ENCODE data around the gene OPRD1.

DNA sequence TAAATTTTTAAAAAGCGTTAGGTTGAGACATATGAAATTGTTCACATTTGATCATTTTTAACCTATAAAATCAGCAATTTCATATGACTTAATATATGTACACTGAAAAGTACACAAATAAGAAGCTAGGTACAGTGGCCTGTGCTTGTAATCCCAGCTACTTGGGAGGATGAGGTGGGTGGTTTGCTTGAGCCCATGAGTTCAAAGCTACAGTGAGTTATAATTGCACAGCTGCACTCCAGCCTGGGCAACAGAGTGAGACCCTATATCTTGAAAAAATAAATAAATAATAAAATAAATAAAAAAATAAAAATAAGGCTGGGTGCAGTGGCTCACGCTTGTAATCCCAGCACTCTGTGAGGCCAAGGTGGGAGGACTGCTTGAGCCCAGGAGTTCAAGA, 97.2 kb downstream of the OPRD1 start:
- TF ChIP-seq ZNF341 (tag by site-specific recombination; IDR thresholded peaks at IDR 0.05; ENCODE audit: low read depth) (no peak), ZBTB1 (tag by site-specific recombination; IDR thresholded peaks at IDR 0.05) (no peak), ZNF792 (tag by site-specific recombination; IDR thresholded peaks at IDR 0.05) (no peak), MYNN (tag by site-specific recombination; IDR thresholded peaks at IDR 0.05; ENCODE audit: borderline replicate concordance) (no peak), ZNF23 (tag by site-specific recombination; IDR thresholded peaks at IDR 0.05; ENCODE audit: borderline replicate concordance) (no peak), ZNF610 (tag by site-specific recombination; IDR thresholded peaks at IDR 0.05; ENCODE audit: borderline replicate concordance) (no peak)
- TF ChIP-seq, protein P1, sequence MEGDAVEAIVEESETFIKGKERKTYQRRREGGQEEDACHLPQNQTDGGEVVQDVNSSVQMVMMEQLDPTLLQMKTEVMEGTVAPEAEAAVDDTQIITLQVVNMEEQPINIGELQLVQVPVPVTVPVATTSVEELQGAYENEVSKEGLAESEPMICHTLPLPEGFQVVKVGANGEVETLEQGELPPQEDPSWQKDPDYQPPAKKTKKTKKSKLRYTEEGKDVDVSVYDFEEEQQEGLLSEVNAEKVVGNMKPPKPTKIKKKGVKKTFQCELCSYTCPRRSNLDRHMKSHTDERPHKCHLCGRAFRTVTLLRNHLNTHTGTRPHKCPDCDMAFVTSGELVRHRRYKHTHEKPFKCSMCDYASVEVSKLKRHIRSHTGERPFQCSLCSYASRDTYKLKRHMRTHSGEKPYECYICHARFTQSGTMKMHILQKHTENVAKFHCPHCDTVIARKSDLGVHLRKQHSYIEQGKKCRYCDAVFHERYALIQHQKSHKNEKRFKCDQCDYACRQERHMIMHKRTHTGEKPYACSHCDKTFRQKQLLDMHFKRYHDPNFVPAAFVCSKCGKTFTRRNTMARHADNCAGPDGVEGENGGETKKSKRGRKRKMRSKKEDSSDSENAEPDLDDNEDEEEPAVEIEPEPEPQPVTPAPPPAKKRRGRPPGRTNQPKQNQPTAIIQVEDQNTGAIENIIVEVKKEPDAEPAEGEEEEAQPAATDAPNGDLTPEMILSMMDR (tag by site-specific recombination; IDR thresholded peaks at IDR 0.05): no peak

Measured in HEK293 (cell line).